ENCODE results near the gene ASXL3.

DNA sequence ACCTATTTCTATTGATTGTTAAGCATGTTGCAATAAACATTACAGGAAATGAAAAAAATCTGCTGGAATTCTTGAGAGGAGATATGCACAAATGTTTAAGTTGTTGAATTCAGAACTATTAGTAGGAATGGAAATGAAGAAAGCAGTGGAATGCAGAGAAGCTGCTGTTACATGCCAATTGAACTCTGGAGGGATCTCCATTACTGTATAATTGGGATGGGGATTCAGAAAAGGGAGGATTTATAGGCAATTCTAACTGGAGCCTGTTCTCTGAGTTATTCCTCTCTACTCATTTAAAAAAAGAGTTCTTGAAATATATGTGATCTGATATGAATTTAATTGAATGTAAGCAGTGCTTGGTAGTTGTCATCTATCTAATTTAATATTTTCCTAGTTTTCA lies 2.6 kb upstream of the ASXL3 start:
- TF ChIP-seq, protein P1, sequence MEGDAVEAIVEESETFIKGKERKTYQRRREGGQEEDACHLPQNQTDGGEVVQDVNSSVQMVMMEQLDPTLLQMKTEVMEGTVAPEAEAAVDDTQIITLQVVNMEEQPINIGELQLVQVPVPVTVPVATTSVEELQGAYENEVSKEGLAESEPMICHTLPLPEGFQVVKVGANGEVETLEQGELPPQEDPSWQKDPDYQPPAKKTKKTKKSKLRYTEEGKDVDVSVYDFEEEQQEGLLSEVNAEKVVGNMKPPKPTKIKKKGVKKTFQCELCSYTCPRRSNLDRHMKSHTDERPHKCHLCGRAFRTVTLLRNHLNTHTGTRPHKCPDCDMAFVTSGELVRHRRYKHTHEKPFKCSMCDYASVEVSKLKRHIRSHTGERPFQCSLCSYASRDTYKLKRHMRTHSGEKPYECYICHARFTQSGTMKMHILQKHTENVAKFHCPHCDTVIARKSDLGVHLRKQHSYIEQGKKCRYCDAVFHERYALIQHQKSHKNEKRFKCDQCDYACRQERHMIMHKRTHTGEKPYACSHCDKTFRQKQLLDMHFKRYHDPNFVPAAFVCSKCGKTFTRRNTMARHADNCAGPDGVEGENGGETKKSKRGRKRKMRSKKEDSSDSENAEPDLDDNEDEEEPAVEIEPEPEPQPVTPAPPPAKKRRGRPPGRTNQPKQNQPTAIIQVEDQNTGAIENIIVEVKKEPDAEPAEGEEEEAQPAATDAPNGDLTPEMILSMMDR (IDR thresholded peaks at IDR 0.05; ENCODE audit: low read depth, low read length, poor library complexity, severe bottlenecking): no peak
- no peak for TF ChIP-seq EZH2phosphoT487 (IDR thresholded peaks at IDR 0.05; ENCODE audit: borderline replicate concordance, low read length)

Measured in DOHH2 (cell line).